HCT116 (cell line): Measurements from ENCODE around the gene CEP55. TPM values are rescaled to one million over a fixed set of nuclear protein-coding genes. Genes with fewer than 3 reads are reported as not detected.
"Not testable (repeated sequence)": the region's sequence is repeated elsewhere in the genome, so short reads cannot be mapped to it uniquely, and the experiment has no call there.

Source experiments
- ATAC-seq: fragments of 200-7000 bp; cut with Tn5 transposase; 2 replicates; pipeline ENCODE4 v1.9.1; 2020; ENCODE audit warnings: mild to moderate bottlenecking, moderate library complexity
- BruUV-seq: library from RNA; stranded (reverse); fragments of 400-500 nt; replicated peaks from 2 replicates; lab custom pipeline; 2021; lab: Mats Ljungman, UMichigan
- CTCF ChIA-PET: fragments of 300-600 bp; sonication (Branson Sonifier 250); formaldehyde crosslinking; loops from one replicate; lab custom pipeline; 2021; ENCODE audit warnings: antibody characterized with exemption; lab: Charles Lee
- POLR2A ChIA-PET: fragments of 300-600, 350-600 bp; sonication (Branson Sonifier 250); formaldehyde crosslinking; loops from one replicate; lab custom pipeline; 2021; ENCODE audit warnings: antibody characterized with exemption; lab: Charles Lee
- RAD21 ChIA-PET, 2 experiments: fragments of 300-600 bp; sonication (Branson Sonifier 250); formaldehyde crosslinking; loops; one replicate each; lab custom pipeline; 2023; ENCODE audit warnings: low total read pairs in 2 of 2; ENCODE audit not compliant: uncharacterized antibody in 2 of 2, unreplicated experiment in 2 of 2, low non-redundant PET in 1 of 2; lab: Charles Lee
- DNase-seq: peaks from one replicate; pipeline ENCODE4 v3.0.0-alpha.2; 2010; ENCODE audit warnings: low read depth, low spot score
- H2AFZ ChIP-seq: fragments of 200-600 bp; shearing (Covaris generic), sonication (generic); 2 replicates; pipeline ENCODE4 v1.6.1; 2017; ENCODE audit warnings: low read depth, mixed run types, mixed read lengths, antibody characterized with exemption, low read length; ENCODE audit not compliant: poor library complexity, severe bottlenecking
- H3K27ac ChIP-seq: 2 replicates; pipeline ENCODE4 v1.5.1; 2012; ENCODE audit warnings: low read depth, low read length
- H3K27me3 ChIP-seq: fragments of 200-600 bp; sonication (generic); 2 replicates; pipeline ENCODE4 v1.6.1; 2016; ENCODE audit warnings: mixed run types, low read length, mixed read lengths; ENCODE audit not compliant: insufficient read depth
- H3K36me3 ChIP-seq, 2 experiments: fragments of 200-500 bp in 1 of 2; fragments of 200-600 bp in 1 of 2; sonication (Bioruptor generic) in 1 of 2; sonication (generic) in 1 of 2; 2 replicates each; pipeline versions ENCODE4 v1.5.1 to v1.6.1; 2014 to 2016; ENCODE audit warnings: low read length in 2 of 2, inconsistent platforms in 1 of 2, mixed read lengths in 1 of 2, mixed run types in 1 of 2; ENCODE audit not compliant: insufficient read depth in 2 of 2, control insufficient read depth in 1 of 2
- H3K4me1 ChIP-seq, 2 experiments: fragments of 200-600 bp in 1 of 2; sonication (generic) in 1 of 2; 2 replicates each; pipeline versions ENCODE4 v1.5.1 to v1.6.1; 2012 to 2017; ENCODE audit warnings: low read length in 2 of 2, inconsistent platforms in 1 of 2, mild to moderate bottlenecking in 1 of 2, mixed read lengths in 1 of 2, mixed run types in 1 of 2, moderate library complexity in 1 of 2; ENCODE audit not compliant: insufficient read depth in 2 of 2, control insufficient read depth in 1 of 2
- H3K4me2 ChIP-seq: fragments of 200-600 bp; sonication (generic); 2 replicates; pipeline ENCODE4 v1.6.1; 2017; ENCODE audit warnings: mixed run types, low read length, mixed read lengths
- H3K4me3 ChIP-seq, 2 experiments: fragments of 200-600 bp in 1 of 2; sonication (generic) in 1 of 2; replicated peaks in 1 of 2; 2 replicates each; pipeline ENCODE4 v1.5.1; 2011 to 2016; ENCODE audit warnings: low read length in 2 of 2, control low read depth in 1 of 2, low read depth in 1 of 2, mild to moderate bottlenecking in 1 of 2, mixed read lengths in 1 of 2, mixed run types in 1 of 2
- H3K79me2 ChIP-seq: fragments of 200-600 bp; sonication (generic); 2 replicates; pipeline ENCODE4 v1.6.1; 2017; ENCODE audit warnings: mild to moderate bottlenecking, mixed run types, low read length, moderate library complexity, mixed read lengths; ENCODE audit not compliant: insufficient read depth
- H3K9ac ChIP-seq: fragments of 200-600 bp; sonication (generic); 2 replicates; pipeline ENCODE4 v1.6.1; 2016; ENCODE audit warnings: low read length, mixed read lengths
- H3K9me2 ChIP-seq: fragments of 200-600 bp; sonication (generic), shearing (Covaris generic); 2 replicates; pipeline ENCODE4 v1.6.1; 2017; ENCODE audit warnings: mixed run types, mild to moderate bottlenecking, moderate library complexity; ENCODE audit not compliant: insufficient read depth
- H3K9me3 ChIP-seq, 2 experiments: fragments of 200-500 bp in 1 of 2; fragments of 200-600 bp in 1 of 2; sonication (Bioruptor generic) in 1 of 2; sonication (generic) in 1 of 2; 2 replicates each; pipeline ENCODE4 v1.6.1; 2014 to 2017; ENCODE audit warnings: low read length in 2 of 2, mixed read lengths in 2 of 2, inconsistent platforms in 1 of 2, low read depth in 1 of 2, mild to moderate bottlenecking in 1 of 2, mixed run types in 1 of 2, moderate library complexity in 1 of 2; ENCODE audit not compliant: control insufficient read depth in 1 of 2, insufficient read depth in 1 of 2
- H4K20me1 ChIP-seq: fragments of 200-600 bp; sonication (generic), shearing (Covaris generic); 2 replicates; pipeline ENCODE4 v1.6.1; 2017; ENCODE audit warnings: mixed run types, mild to moderate bottlenecking, moderate library complexity; ENCODE audit not compliant: insufficient read depth
- CBX3 ChIP-seq: IDR thresholded peaks from 2 replicates; pipeline ENCODE4 v1.6.1; 2012; ENCODE audit warnings: low read depth
- CTCF ChIP-seq, 3 experiments: fragments of 200-600 bp in 1 of 3; sonication (generic) in 1 of 3; IDR thresholded peaks in 2 of 3; conservative IDR thresholded peaks in 1 of 3; 2 replicates each; pipeline ENCODE4 v1.5.1; 2012 to 2017; ENCODE audit warnings: low read depth in 2 of 3, low read length in 2 of 3, antibody characterized with exemption in 1 of 3, borderline replicate concordance in 1 of 3, control low read depth in 1 of 3, mild to moderate bottlenecking in 1 of 3, mixed read lengths in 1 of 3, mixed run types in 1 of 3, moderate library complexity in 1 of 3; ENCODE audit not compliant: insufficient read depth in 1 of 3
- JUND ChIP-seq: IDR thresholded peaks from 2 replicates; pipeline ENCODE4 v1.6.1; 2012
- POLR2A ChIP-seq: IDR thresholded peaks from 2 replicates; pipeline ENCODE4 v1.7.0; 2011; ENCODE audit warnings: borderline replicate concordance; ENCODE audit not compliant: insufficient read depth, insufficient read length; ENCODE audit errors: extremely low read depth
- POLR2AphosphoS5 ChIP-seq: IDR thresholded peaks from 2 replicates; pipeline ENCODE4 v1.6.1; 2011; ENCODE audit warnings: mild to moderate bottlenecking, low read depth, low read length, moderate library complexity
- TCF7L2 ChIP-seq: IDR thresholded peaks from 2 replicates; pipeline ENCODE4 v1.7.0; 2011; ENCODE audit warnings: borderline replicate concordance, inconsistent platforms; ENCODE audit not compliant: insufficient read depth, insufficient read length; ENCODE audit errors: extremely low read depth
- YY1 ChIP-seq: IDR thresholded peaks from 2 replicates; pipeline ENCODE4 v1.6.1; 2011; ENCODE audit warnings: low read length, low read depth, moderate library complexity, mild to moderate bottlenecking; ENCODE audit not compliant: insufficient replicate concordance; ENCODE audit errors: extremely low read depth
- intact Hi-C: fragments of 100-400 bp; cut with micrococcal nuclease; formaldehyde crosslinking; loops from 2 replicates; pipeline ENCODE4 v1.10.0; 2022
- total RNA-seq: library from RNA; stranded (reverse); gene quantifications from one replicate; pipeline ENCODE4 v1.2.1, GENCODE V29; 2021; ENCODE audit not compliant: unreplicated experiment

Gene CEP55
- total RNA-seq, 1 experiment from 2014 or later, result 63.7 TPM

DNA sequence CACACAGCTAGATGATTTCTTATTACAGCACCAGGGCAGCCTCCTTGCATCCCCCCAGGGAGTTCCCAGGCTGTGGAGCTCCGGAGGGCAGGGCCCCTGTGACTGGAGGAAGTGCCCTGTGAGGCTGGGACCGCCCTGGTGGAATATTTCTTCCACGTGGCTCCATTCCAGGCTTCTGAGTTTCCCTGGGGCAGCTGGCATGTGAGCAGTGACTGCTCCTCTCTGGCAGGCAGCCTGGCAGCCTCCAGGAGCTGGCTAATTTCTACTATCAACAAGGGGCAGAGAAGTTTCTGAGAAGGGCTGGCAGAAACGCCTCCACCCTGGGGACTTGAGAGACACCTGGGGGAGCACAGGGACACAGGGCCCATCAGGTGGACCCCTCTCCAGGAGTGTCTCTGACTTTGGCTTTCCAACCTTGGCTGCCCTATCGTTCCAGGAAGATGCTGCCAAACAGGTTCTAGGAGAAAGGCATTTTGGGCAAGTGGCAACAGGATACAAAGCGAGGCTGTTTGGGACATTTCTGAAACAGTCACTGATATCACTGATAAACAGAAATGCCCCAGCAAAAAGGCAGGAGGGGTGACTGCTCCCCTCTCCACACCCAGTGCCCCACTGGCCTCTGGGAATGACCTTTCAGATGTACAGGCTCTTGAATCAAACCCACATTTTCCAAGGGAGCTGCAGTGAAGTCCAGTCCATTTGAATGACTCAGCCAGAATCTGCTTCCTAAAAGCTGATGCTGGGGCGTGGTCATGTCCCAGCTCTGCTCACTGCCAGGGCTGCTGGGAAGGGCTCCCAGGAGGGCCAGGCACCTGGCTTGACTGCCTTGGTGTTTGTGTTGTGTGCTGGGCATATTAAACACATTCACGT, 30.4 kb upstream of the CEP55 start:
- ATAC-seq (peak; percentile 62), DNase-seq (peak; percentile 90)
- H3K4me3 ChIP-seq, result peak overlapping the region; percentile 13 to 32
- CTCF ChIA-PET, result interaction anchor here (1.7 kb wide), 1 partner anchor 17 kb away, joined by 7 read pairs; the partner anchor contains the start of gene MYOF
- no peaks in the 10 kb centered on the region for H3K27me3 ChIP-seq
- H3K36me3 ChIP-seq, result peaks cover 0 to 13% of the 10 kb centered on the region in 2 experiments; a peak in 1 of 4 replicates
- no peaks in the 10 kb centered on the region for H3K9me2 ChIP-seq
- H4K20me1 ChIP-seq, result no peaks in the 10 kb centered on the region
- TSS peak; percentile 74 for BruUV-seq
- intact Hi-C loops, result no loop called here
- H3K4me2 ChIP-seq, result peak overlapping the region; percentile 76
- POLR2A ChIA-PET, result interaction anchor here (0.5 to 3.3 kb wide), 13 partner anchors 8 to 89 kb away, joined by 3 to 49 read pairs (median 7); partner anchors contain the start of gene MYOF
- H3K4me1 ChIP-seq, result peaks cover 90 to 96% of the 10 kb centered on the region in 2 experiments
- no peak for TF ChIP-seq CTCF (IDR thresholded peaks at IDR 0.05 in 2 of 3, conservative IDR thresholded peaks at IDR 0.05 in 1 of 3; ENCODE audit: borderline replicate concordance in 1 of 3, insufficient read depth in 1 of 3, low read depth in 2 of 3, low read length in 2 of 3)
- peak; percentile 66 for TF ChIP-seq POLR2AphosphoS5
- TF ChIP-seq TCF7L2, result peak; percentile 10
- TF ChIP-seq JUND, result no peak
- peak; percentile 36 for TF ChIP-seq POLR2A
- TF ChIP-seq CBX3, result no peak
- peak; percentile 58 for TF ChIP-seq YY1
- TF ChIP-seq, all 23 proteins: peak for 4
- Histone ChIP-seq H3K27ac (peak overlapping the region; percentile 98), H2AFZ (no peak overlapping the region), H3K9me3 (no peaks in the 10 kb centered on the region), H3K79me2 (peaks cover 94% of the 10 kb centered on the region), H3K9ac (peak overlapping the region; percentile 65)
- RAD21 ChIA-PET, result interaction anchor here (0.7 to 1.8 kb wide), 9 partner anchors 10 to 82 kb away, joined by 3 to 8 read pairs (median 4); partner anchors contain the start of gene MYOF (in 1 of the 2)

GRCh38 chr10:93467635-93468034, 28.8 kb upstream of the CEP55 start:
- ChIA-PET CTCF (interaction anchor here (2.6 to 4.3 kb wide), 2 partner anchors 15 to 92 kb away, joined by 11 to 27 read pairs; partner anchors contain the start of gene MYOF), POLR2A (interaction anchor here (1.3 to 2.2 kb wide), 6 partner anchors 8 to 30 kb away, joined by 3 to 13 read pairs (median 6); partner anchors contain the start of genes CEP55 and MYOF)
- RAD21 ChIA-PET, H2AFZ ChIP-seq, BruUV-seq, DNase-seq, intact Hi-C loops, H3K27me3 ChIP-seq, H3K9me3 ChIP-seq, ATAC-seq, H4K20me1 ChIP-seq, H3K9me2 ChIP-seq: not testable (repeated sequence)
- peaks cover 87 to 96% of the 10 kb centered on the region in 2 experiments for H3K4me1 ChIP-seq
- H3K36me3 ChIP-seq, result peaks cover 0 to 12% of the 10 kb centered on the region in 2 experiments; a peak in 1 of 4 replicates
- peak overlapping the region; percentile 98 for H3K27ac ChIP-seq
- H3K4me3 ChIP-seq, result peak overlapping the region in 1 of 2 experiments; percentile 29; a peak in 1 of 4 replicates
- peaks cover 87% of the 10 kb centered on the region for H3K79me2 ChIP-seq
- peak overlapping the region; percentile 81 for H3K9ac ChIP-seq
- peak overlapping the region; percentile 72 for H3K4me2 ChIP-seq
